HCT116 (cell line): Measurements from ENCODE around the gene MAST4. TPM values are rescaled to one million over a fixed set of nuclear protein-coding genes. Genes with fewer than 3 reads are reported as not detected.
A peak's percentile ranks its signal among the peaks of the same experiment; 100 is the strongest.

ENCODE experiments used
- ATAC-seq: fragments of 200-7000 bp; cut with Tn5 transposase; 2 replicates; pipeline ENCODE4 v1.9.1; 2020; ENCODE audit warnings: mild to moderate bottlenecking, moderate library complexity
- BruUV-seq: library from RNA; stranded (reverse); fragments of 400-500 nt; replicated peaks from 2 replicates; lab custom pipeline; 2021; lab: Mats Ljungman, UMichigan
- CTCF ChIA-PET: fragments of 300-600 bp; sonication (Branson Sonifier 250); formaldehyde crosslinking; loops from one replicate; lab custom pipeline; 2021; ENCODE audit warnings: antibody characterized with exemption; lab: Charles Lee
- POLR2A ChIA-PET: fragments of 300-600, 350-600 bp; sonication (Branson Sonifier 250); formaldehyde crosslinking; loops from one replicate; lab custom pipeline; 2021; ENCODE audit warnings: antibody characterized with exemption; lab: Charles Lee
- RAD21 ChIA-PET, 2 experiments: fragments of 300-600 bp; sonication (Branson Sonifier 250); formaldehyde crosslinking; loops; one replicate each; lab custom pipeline; 2023; ENCODE audit warnings: low total read pairs in 2 of 2; ENCODE audit not compliant: uncharacterized antibody in 2 of 2, unreplicated experiment in 2 of 2, low non-redundant PET in 1 of 2; lab: Charles Lee
- DNase-seq: peaks from one replicate; pipeline ENCODE4 v3.0.0-alpha.2; 2010; ENCODE audit warnings: low read depth, low spot score
- H2AFZ ChIP-seq: fragments of 200-600 bp; shearing (Covaris generic), sonication (generic); 2 replicates; pipeline ENCODE4 v1.6.1; 2017; ENCODE audit warnings: low read depth, mixed run types, mixed read lengths, antibody characterized with exemption, low read length; ENCODE audit not compliant: poor library complexity, severe bottlenecking
- H3K27ac ChIP-seq: 2 replicates; pipeline ENCODE4 v1.5.1; 2012; ENCODE audit warnings: low read depth, low read length
- H3K27me3 ChIP-seq: fragments of 200-600 bp; sonication (generic); 2 replicates; pipeline ENCODE4 v1.6.1; 2016; ENCODE audit warnings: mixed run types, low read length, mixed read lengths; ENCODE audit not compliant: insufficient read depth
- H3K36me3 ChIP-seq, 2 experiments: fragments of 200-500 bp in 1 of 2; fragments of 200-600 bp in 1 of 2; sonication (Bioruptor generic) in 1 of 2; sonication (generic) in 1 of 2; 2 replicates each; pipeline versions ENCODE4 v1.5.1 to v1.6.1; 2014 to 2016; ENCODE audit warnings: low read length in 2 of 2, inconsistent platforms in 1 of 2, mixed read lengths in 1 of 2, mixed run types in 1 of 2; ENCODE audit not compliant: insufficient read depth in 2 of 2, control insufficient read depth in 1 of 2
- H3K4me1 ChIP-seq, 2 experiments: fragments of 200-600 bp in 1 of 2; sonication (generic) in 1 of 2; 2 replicates each; pipeline versions ENCODE4 v1.5.1 to v1.6.1; 2012 to 2017; ENCODE audit warnings: low read length in 2 of 2, inconsistent platforms in 1 of 2, mild to moderate bottlenecking in 1 of 2, mixed read lengths in 1 of 2, mixed run types in 1 of 2, moderate library complexity in 1 of 2; ENCODE audit not compliant: insufficient read depth in 2 of 2, control insufficient read depth in 1 of 2
- H3K4me2 ChIP-seq: fragments of 200-600 bp; sonication (generic); 2 replicates; pipeline ENCODE4 v1.6.1; 2017; ENCODE audit warnings: mixed run types, low read length, mixed read lengths
- H3K4me3 ChIP-seq, 2 experiments: fragments of 200-600 bp in 1 of 2; sonication (generic) in 1 of 2; replicated peaks in 1 of 2; 2 replicates each; pipeline ENCODE4 v1.5.1; 2011 to 2016; ENCODE audit warnings: low read length in 2 of 2, control low read depth in 1 of 2, low read depth in 1 of 2, mild to moderate bottlenecking in 1 of 2, mixed read lengths in 1 of 2, mixed run types in 1 of 2
- H3K79me2 ChIP-seq: fragments of 200-600 bp; sonication (generic); 2 replicates; pipeline ENCODE4 v1.6.1; 2017; ENCODE audit warnings: mild to moderate bottlenecking, mixed run types, low read length, moderate library complexity, mixed read lengths; ENCODE audit not compliant: insufficient read depth
- H3K9ac ChIP-seq: fragments of 200-600 bp; sonication (generic); 2 replicates; pipeline ENCODE4 v1.6.1; 2016; ENCODE audit warnings: low read length, mixed read lengths
- H3K9me2 ChIP-seq: fragments of 200-600 bp; sonication (generic), shearing (Covaris generic); 2 replicates; pipeline ENCODE4 v1.6.1; 2017; ENCODE audit warnings: mixed run types, mild to moderate bottlenecking, moderate library complexity; ENCODE audit not compliant: insufficient read depth
- H3K9me3 ChIP-seq, 2 experiments: fragments of 200-500 bp in 1 of 2; fragments of 200-600 bp in 1 of 2; sonication (Bioruptor generic) in 1 of 2; sonication (generic) in 1 of 2; 2 replicates each; pipeline ENCODE4 v1.6.1; 2014 to 2017; ENCODE audit warnings: low read length in 2 of 2, mixed read lengths in 2 of 2, inconsistent platforms in 1 of 2, low read depth in 1 of 2, mild to moderate bottlenecking in 1 of 2, mixed run types in 1 of 2, moderate library complexity in 1 of 2; ENCODE audit not compliant: control insufficient read depth in 1 of 2, insufficient read depth in 1 of 2
- H4K20me1 ChIP-seq: fragments of 200-600 bp; sonication (generic), shearing (Covaris generic); 2 replicates; pipeline ENCODE4 v1.6.1; 2017; ENCODE audit warnings: mixed run types, mild to moderate bottlenecking, moderate library complexity; ENCODE audit not compliant: insufficient read depth
- CBX3 ChIP-seq: IDR thresholded peaks from 2 replicates; pipeline ENCODE4 v1.6.1; 2012; ENCODE audit warnings: low read depth
- EGR1 ChIP-seq: IDR thresholded peaks from 2 replicates; pipeline ENCODE4 v1.6.1; 2012; ENCODE audit warnings: low read depth
- RAD21 ChIP-seq: IDR thresholded peaks from 2 replicates; pipeline ENCODE4 v1.6.1; 2012; ENCODE audit warnings: low read depth, mild to moderate bottlenecking
- SRF ChIP-seq: IDR thresholded peaks from 2 replicates; pipeline ENCODE4 v1.6.1; 2012; ENCODE audit warnings: low read depth
- intact Hi-C: fragments of 100-400 bp; cut with micrococcal nuclease; formaldehyde crosslinking; loops from 2 replicates; pipeline ENCODE4 v1.10.0; 2022
- total RNA-seq: library from RNA; stranded (reverse); gene quantifications from one replicate; pipeline ENCODE4 v1.2.1, GENCODE V29; 2021; ENCODE audit not compliant: unreplicated experiment
- TF ChIP-seq, protein P1 (sequence below), 3 experiments: fragments of 200-600 bp in 1 of 3; sonication (generic) in 1 of 3; IDR thresholded peaks in 2 of 3; conservative IDR thresholded peaks in 1 of 3; 2 replicates each; pipeline ENCODE4 v1.5.1; 2012 to 2017; ENCODE audit warnings: low read depth in 2 of 3, low read length in 2 of 3, antibody characterized with exemption in 1 of 3, borderline replicate concordance in 1 of 3, control low read depth in 1 of 3, mild to moderate bottlenecking in 1 of 3, mixed read lengths in 1 of 3, mixed run types in 1 of 3, moderate library complexity in 1 of 3; ENCODE audit not compliant: insufficient read depth in 1 of 3

Gene MAST4
- total RNA-seq, 1 experiment from 2014 or later: 1.1 TPM

DNA sequence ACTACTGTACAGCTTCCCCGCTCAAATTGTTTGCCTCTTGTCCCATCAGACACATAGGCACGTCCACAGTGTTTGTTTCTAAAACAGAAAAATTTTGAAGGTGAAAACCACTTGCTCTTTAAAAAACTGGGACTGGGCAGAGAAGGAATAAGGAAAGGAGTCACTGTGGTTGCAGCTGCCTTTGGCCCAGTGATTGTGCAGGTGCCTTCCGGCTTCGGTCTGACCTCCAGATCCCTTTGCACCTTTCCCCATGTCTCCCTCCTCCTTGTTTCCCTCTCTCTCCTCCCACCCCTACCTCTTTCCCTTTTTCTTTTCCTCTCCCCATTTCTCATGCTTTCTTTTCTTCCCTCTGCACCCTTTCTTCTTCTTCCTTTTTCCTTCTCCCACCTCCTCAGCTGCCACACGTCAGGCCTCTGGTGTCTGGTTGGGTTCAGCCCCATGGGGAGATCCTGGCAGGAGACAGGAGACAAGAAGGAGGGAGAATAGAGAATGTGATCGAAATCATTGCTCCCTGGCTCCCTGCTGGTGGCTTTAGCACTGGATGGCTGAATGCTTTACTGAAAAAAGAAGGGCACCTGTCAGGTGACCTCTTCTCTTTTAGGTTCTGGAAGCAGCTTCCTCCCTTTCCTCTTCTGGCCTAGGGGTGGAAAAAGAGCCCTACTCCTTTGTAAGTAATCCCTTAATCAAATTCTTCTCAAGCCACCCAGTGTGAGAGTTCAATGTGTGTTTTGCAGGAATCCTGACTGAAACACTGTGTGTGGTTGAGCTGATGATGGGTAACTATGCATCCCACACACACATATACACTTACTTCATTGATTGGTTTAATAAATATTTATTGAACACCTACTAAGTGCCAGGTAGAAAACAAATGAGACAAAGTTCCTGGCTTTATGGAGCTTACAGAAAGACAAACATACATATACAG, 267.3 kb downstream of the MAST4 start:
- no peak overlapping the region for H2AFZ ChIP-seq
- H4K20me1 ChIP-seq: no peaks in the 10 kb centered on the region
- RAD21 ChIA-PET: no interaction called here
- H3K27ac ChIP-seq: no peak overlapping the region
- no peaks in the 10 kb centered on the region for H3K79me2 ChIP-seq
- POLR2A ChIA-PET: no interaction called here
- H3K4me1 ChIP-seq: no peaks in the 10 kb centered on the region
- no peaks in the 10 kb centered on the region for H3K9me3 ChIP-seq
- H3K27me3 ChIP-seq: peaks cover 42% of the 10 kb centered on the region
- intact Hi-C loops: loop anchor here (1.0 to 5.0 kb wide), 2 partner anchors 49 to 556 kb away; no protein-coding TSS in a partner anchor
- BruUV-seq: no TSS peak
- no peak overlapping the region for H3K4me2 ChIP-seq
- no peak for DNase-seq
- no peak overlapping the region for H3K4me3 ChIP-seq
- H3K9me2 ChIP-seq: no peaks in the 10 kb centered on the region
- CTCF ChIA-PET: no interaction called here
- no peak overlapping the region for H3K9ac ChIP-seq
- ATAC-seq: no peak
- H3K36me3 ChIP-seq: no peaks in the 10 kb centered on the region
- TF ChIP-seq CBX3 (no peak), SRF (no peak), RAD21 (no peak)
- TF ChIP-seq, all 23 proteins: peak for 0

DNA sequence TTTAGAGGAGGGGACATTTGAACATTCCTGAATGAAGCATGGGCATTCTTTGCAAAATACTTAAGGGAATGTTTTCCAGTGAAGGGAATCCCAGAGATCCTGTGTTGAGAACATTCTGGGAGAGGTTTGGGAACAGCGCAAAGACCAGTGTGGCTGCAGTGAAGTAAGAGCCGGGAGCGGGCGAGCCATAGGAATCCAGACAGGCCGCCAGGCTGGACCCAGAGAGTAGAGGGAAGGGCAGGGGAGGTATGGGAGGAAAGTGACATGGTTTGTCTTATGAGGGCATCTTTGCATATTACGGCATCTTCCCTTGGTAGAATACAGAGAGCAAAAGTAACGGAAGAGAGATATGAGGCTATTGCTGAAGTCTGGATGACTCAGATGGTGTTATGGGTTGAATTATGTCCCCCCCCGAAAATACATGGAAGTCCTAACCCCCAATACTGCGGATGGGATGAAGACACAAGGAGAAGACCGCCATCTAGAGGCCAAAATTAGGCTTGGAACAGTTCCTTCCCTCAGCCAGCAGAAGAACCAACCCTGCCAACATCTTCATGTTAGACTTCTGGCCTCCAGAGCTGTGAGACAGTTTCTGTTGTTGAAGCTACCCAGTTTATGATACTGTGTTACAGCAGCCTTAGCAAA, 268.2 kb downstream of the MAST4 start:
- H3K4me1 ChIP-seq: no peaks in the 10 kb centered on the region
- H3K9me2 ChIP-seq: no peaks in the 10 kb centered on the region
- CTCF ChIA-PET: interaction anchor here (0.6 to 1.5 kb wide), 4 partner anchors 9 to 517 kb away, joined by 3 to 5 read pairs (median 3); no protein-coding TSS in a partner anchor
- DNase-seq (no peak), ATAC-seq (peak; percentile 70)
- intact Hi-C loops: loop anchor here (1.0 to 5.0 kb wide), 2 partner anchors 50 to 557 kb away; no protein-coding TSS in a partner anchor
- TF ChIP-seq RAD21: peak; percentile 53
- TF ChIP-seq EGR1: no peak
- TF ChIP-seq, protein P1, sequence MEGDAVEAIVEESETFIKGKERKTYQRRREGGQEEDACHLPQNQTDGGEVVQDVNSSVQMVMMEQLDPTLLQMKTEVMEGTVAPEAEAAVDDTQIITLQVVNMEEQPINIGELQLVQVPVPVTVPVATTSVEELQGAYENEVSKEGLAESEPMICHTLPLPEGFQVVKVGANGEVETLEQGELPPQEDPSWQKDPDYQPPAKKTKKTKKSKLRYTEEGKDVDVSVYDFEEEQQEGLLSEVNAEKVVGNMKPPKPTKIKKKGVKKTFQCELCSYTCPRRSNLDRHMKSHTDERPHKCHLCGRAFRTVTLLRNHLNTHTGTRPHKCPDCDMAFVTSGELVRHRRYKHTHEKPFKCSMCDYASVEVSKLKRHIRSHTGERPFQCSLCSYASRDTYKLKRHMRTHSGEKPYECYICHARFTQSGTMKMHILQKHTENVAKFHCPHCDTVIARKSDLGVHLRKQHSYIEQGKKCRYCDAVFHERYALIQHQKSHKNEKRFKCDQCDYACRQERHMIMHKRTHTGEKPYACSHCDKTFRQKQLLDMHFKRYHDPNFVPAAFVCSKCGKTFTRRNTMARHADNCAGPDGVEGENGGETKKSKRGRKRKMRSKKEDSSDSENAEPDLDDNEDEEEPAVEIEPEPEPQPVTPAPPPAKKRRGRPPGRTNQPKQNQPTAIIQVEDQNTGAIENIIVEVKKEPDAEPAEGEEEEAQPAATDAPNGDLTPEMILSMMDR (IDR thresholded peaks at IDR 0.05 in 2 of 3, conservative IDR thresholded peaks at IDR 0.05 in 1 of 3; ENCODE audit: borderline replicate concordance in 1 of 3, insufficient read depth in 1 of 3, low read depth in 2 of 3, low read length in 2 of 3): peak; percentile 32 to 62 (median 42); a peak in 5 of 6 replicates
- peaks cover 46% of the 10 kb centered on the region for H3K27me3 ChIP-seq
- H3K36me3 ChIP-seq: no peaks in the 10 kb centered on the region
- no peak overlapping the region for H2AFZ ChIP-seq
- H3K9me3 ChIP-seq: no peaks in the 10 kb centered on the region
- no peak overlapping the region for H3K9ac ChIP-seq
- H3K4me2 ChIP-seq: no peak overlapping the region
- H3K79me2 ChIP-seq: no peaks in the 10 kb centered on the region
- RAD21 ChIA-PET: no interaction called here
- no TSS peak for BruUV-seq
- H4K20me1 ChIP-seq: no peaks in the 10 kb centered on the region
- H3K4me3 ChIP-seq: no peak overlapping the region
- H3K27ac ChIP-seq: no peak overlapping the region
- POLR2A ChIA-PET: no interaction called here
